Activated CD4-positive, alpha-beta T cell treated with anti-CD3 and anti-CD28 coated beads for 1 hour (primary cell): ENCODE measurements around the gene MGAT5.
"Not testable (repeated sequence)": the region's sequence is repeated elsewhere in the genome, so short reads cannot be mapped to it uniquely, and the experiment has no call there.

Experiments used
- DNase-seq: peaks from one replicate; pipeline ENCODE4 v3.0.0-alpha.2; 2020

The MGAT5 gene

DNA sequence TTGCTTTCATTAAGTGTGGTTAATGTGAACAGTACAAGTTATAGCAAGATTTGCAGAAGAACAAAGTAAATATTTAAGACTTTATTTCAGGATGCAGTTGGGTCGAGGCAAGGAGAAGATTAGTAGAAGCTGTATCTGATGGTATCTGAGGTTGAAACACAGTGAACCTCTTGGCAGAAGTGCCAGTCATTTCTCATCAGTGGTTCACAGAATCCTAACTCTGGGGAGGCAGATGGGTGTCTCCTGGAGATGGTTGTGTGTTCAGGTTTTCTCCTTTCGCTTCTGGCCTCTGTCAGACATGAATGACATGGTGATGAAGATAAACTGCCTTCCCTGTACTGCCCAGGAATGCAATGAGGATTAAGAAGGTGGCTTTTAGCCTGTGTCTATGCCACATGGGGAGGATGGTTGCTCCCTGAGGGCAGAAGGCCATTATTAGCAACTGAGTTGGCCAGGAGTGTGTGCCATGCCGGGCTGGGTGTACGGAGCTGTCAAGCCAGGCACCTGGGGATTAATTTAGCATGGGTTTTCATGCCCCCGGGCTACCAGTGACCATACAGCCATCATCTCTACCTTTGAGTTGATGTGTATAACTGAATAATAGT is 28.0 kb downstream of the MGAT5 start:
- no peak for DNase-seq

DNA sequence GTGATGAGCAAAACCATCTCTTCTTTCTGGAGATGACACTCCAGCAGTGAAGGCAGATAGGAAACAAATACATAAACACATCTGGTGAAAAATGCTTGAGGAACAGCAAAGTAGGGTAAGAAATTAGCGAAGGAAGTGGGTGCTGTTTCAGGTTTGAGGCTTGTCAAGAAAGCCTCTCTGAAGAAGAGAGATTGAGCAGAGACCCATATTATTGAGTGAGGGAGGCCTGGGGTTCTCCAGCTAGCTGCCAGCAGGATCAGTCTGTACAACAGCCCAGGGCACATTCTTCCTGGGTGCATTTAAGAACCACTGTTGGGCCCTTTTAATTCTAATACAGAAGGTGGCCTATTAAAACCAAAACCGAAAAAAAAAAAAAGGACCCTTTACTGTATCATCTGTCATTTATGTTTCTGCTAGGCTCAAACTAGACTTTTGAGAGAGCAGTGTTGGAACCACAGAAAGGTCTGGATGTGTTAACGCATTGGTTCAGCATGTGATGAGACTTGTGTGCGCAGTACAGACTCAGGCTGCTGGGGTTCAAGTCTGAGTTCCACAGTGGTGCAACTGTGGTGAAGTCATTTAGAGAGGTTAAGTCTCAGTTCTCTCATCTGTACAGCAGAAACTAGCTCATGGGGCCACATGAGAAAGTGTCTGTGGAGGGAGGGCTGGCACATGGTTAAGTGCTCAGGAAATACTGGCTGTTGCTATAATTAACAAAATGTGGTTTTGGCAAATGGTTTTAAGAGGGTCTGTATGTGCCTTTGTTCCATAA is 28.9 kb downstream of the MGAT5 start:
- DNase-seq: no peak

DNA sequence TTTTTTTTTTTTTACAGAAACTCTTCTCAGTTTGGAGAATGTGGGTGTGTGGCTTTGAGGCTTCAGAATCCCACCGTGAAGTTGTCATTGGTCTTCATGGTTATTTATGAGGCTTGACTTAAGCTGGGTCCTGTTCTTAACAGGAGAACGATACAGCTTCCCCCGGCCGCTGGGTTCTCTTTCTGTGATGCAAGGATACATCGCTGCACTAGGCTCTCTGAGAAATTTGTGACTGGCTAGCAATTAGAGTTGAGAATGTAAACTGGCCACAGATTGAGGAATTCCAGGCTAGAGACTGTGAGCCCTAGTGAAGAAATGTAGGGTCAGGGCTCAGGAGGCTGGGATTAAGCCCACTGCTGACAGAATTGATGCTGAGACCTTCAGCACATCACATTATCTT is 29.8 kb downstream of the MGAT5 start:
- no peak for DNase-seq

DNA sequence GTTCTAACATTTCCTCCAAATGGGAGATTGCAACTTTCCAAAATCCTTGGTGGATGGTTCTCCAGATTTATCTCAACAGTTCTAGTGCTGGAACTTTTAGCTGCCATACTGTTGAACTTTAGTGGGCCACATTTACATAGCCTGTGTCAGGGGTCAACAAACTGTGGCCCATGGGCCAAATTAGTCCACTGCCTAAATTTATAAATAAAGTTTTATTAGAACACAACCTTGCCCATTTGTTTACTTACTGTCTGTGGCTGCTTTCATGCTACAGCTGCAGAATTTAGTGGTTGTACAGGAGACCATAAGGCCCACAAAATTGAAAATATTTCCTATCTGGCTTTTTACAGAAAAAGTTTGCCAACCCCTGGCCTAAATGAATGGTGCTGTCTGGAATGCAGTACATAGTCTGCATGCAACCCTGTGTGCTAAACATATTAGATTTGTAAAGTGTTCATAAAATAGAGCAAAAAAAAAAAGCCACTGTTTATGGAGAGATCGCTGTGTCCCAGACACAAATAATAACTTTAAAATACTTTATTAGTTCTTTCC is 30.3 kb downstream of the MGAT5 start:
- DNase-seq: no peak

DNA sequence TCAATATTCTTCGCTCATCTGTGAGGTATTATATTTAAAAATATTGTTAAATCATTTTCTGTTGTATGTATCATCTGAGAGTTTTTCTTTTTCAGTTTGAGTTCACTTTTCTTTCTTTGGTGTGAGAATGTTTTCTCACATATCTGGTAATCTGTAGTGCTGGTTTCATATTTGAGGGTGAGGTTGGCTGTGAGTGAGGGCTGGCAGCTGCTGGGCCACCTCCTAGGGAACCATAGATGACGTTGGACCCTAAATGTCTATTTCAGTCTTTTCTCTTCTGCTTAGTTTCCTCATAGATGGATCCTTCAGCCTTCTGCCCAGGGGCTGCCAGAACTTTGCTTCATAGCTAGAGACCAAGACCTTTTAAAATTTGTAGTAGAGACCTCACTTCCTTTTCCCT is 33.5 kb downstream of the MGAT5 start:
- DNase-seq: no peak

DNA sequence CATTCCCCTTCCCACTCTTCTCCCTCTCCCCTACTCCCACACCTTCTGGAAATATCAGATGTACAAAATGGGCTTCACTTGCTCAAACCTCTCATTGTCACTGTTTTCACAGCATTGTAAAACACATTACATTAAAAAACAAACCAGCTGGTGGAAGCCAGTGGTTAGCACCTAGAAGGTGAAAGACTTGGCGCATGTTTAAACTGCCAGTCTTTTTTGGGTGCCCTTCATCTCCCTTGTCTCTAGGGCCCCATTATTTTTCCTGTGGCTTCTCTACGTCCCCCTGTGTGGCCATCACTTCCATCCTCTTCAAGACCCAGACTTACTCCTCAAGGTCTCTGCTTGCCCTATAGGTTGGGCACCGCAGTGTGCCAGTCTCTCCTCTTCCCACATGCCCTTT is 34.9 kb downstream of the MGAT5 start:
- DNase-seq: no peak

DNA sequence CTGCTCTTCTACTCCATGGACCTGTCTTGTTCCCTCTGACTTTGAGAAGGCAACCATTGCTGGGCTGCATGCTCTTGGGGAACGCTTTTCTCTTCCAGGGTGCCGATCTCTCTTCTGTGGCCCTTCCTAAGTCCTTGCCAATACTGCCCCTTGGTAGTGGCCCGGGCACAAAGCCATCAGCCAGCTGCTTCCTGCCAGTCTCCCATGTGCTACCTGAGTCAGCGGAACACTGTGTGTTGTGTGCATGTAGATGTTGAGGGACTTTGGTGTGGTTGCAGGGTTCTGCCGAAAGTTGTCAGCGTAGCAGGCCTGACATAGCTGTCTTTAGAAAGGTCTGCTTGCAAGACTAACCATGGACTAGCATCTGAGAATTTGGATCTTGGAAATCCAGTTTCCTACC is 35.4 kb downstream of the MGAT5 start:
- no peak for DNase-seq

DNA sequence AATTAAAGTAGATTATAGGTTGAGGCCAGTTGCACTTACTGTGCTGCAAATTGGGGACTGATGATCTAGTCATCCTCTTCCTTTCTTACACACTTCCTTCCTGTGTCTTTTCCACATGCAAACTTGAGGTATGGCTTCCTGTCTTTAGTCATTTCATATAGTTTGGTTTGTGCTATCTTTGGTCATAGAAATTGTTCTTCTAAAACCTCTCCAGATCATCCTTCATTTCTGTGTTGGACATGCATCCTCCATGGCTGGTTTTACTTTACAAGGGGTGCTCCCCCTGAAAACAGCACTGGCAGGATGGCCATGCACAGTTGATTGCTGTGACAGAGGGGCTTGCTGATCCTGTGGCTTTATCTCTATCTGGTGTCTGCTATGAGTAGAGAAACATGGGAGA is 36.5 kb downstream of the MGAT5 start:
- DNase-seq: no peak

DNA sequence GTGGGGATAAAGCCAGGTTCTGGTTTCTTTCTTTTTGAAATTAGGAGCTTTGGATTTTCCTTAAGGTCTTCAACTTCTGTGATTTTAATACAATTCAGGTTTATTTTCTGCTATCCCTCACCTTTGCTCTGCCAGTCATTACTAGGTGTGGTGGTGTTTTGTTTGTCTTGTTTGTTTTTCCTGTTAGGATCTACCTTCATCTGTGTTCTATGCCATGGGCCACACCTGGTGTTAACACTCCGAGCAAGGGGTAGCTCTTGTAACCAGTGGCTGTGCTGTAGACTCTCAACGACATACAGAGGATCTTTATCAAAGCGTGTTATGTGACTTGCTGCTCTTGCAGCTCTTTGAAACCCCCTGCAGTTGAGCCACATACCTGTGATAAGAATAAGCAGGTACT is 38.6 kb downstream of the MGAT5 start:
- DNase-seq: no peak

DNA sequence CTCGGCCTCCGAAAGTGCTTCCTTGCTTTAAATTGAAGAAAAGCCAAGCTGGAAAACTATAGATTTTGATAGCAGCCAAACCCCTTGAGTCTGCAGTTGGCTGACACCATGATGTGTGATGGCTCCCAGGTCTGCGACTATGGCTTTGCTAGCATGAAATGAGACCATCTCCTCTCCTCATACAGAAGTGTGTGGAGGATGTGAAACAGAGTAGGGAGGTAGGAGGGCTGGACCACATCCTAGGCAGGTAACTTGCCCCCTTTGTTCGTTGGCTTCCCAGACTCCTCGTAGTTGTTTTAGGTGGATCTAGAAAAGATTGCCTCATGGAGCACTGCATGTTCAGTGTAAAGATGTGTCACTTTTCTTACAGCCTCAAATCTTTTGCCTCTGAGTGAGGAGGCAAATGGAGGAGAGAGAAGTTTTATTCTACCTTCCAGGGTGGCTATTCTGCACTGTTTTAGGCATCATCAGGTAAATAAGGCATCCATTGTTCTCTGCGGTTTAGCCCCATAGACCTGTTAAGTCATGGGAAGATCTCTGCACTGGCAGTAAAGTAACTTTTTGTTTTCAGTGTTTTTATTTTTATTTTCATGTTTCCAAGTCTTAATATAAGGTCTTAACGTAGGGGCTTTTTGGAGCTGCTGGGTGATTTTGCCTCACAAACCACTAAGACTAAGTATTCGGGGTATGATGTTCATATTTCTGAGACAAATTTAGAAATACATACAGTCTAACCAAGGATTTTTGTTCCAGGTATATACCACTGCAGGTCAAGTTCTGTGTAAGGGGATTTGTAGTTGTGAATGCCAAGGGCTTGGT is 40.1 kb downstream of the MGAT5 start:
- no peak for DNase-seq

DNA sequence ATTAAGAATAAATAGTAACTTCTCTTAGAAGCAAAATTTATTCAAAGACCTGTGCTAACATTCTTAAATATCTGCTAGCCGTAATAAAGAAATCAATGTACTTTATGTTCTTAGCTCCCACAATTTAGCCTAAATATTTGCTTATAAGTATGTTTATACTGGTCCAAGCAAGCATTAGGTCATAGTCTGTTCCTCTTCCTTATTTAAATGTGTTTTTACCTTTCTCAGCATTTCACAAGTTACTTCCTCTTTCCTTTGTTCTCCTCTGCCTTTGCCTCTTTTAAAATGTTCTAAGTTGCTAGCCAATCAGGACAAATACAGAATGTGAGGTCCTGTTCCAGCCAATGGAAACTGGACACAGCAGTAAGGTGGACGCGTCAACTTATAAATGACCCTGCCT is 40.7 kb downstream of the MGAT5 start:
- not testable (repeated sequence) for DNase-seq

DNA sequence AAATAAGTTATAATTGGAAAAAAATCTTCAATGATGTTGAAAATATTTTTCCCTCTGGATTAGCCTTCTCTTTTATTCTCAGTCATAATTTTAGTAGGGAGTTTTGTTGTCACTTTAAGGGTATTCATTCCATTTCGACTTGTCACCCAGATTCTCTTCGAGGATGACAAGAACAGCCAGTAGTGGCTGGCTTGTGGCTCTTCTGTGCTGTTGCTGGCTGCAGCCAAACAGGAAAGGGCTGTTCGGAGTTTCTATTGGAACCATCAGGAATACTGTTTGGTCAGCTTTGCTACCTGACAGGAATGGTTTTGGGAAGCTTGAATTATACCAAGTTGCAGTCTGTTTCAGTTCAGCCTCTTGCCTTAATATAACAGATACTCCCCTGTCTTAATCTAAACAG is 41.6 kb downstream of the MGAT5 start:
- no peak for DNase-seq

DNA sequence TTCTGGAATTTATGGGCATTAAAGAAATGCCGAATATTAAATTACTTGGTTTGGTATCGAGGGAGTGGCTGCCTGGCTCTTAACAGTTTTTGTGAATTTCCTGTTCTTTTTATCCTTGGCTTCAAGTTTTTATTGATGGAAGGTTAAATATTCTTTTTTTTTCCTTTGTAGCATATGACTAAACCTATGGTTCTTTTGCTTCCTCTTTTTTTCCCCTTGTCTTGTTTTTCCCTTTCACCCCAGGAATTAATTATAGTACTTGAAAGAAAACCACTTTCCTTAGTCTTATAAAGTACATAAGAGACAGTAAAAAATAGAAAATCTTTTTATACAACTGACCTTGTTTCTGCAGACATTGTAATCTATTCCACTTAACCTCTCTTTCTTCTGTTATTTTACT is 42.4 kb downstream of the MGAT5 start:
- no peak for DNase-seq

DNA sequence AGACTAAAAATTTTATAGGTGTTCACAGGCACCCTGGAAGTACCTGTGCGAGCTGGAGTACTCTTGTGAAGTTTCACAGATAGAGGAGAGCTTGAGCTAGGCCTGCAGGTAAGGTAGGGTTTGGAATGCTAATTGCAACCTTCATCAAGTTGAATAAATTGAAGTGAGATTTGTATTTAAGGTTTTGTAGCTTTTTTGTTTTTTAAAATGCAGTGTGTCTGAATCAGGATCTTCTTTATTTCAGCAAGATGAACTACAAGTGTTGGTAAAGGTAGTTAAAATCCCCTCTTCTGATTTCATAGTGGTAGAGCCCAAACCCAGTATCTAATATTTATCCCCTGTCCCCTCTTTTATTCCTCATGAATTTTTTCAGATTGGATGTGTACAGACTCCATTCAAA is 45.5 kb downstream of the MGAT5 start:
- DNase-seq: no peak

DNA sequence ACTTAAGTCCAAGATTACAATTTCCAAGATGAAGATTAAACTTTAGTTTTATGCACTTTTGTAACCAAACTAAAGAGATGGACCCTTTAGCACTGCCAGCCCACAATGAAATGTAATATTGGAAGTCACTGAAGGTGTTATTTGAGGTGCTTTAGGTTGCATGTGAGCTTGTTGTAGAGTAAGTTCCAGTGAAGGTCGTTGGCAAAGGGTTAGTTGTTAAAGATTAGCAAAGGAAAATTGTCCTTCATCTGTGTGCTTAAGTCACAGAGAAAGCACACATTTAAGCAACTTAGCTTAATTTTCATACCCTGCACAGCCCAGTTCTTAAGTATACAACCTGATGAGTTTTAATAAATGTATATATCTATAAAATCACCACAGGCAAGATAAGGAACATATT is 46.7 kb downstream of the MGAT5 start:
- no peak for DNase-seq

DNA sequence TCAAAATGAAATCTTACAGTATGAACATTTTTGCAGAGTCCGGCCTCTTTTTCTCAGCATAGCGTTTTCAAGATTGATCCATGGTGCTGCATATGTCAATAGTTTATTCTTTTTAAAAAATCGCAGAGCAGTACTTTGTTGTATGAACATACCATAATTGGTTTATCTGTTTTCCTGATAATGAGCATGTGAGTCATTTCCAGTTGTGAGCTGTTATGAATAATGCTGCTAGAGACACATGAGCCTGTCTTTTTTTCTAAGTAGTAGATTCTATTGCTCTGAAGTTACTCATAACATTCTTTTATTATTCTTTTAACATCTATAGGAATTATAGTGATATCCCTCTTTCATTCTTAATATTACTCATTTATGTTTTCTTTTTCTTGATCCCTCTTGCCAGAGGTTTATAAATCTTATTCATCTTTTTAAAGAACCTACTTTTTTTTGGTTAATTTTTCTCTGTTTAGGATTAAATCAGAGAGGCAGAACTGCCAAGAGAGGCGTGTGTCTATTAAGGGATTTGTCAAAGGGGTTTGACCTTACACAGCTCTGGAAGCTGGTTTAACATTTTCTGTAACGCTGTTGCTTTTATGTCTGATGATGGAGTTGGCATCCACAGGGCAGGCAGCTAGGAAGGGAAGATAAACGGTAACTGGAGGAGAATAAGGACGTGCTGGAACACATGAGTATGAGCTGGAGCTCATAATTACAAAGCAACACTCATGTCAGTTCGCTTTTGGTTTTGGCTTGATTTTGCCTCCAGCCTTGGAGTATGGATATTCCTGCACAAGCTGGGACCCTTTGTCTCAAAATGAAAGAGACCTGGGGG is 47.4 kb downstream of the MGAT5 start:
- DNase-seq: no peak

DNA sequence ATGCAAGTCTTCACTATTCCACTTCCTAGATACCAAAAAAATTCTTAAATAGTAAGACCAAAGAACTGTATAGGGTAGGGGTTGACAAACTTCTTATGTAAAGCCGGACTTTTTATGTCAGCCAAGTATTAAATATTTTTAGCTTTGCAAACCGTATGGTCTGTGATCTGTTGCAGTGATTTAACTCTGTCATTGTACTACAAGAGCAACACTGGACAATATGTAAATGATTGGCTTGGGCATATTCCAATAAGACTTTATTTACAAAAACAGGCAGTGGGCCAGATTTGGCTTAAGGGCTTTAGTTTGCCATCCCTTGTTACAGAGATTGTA is 48.0 kb downstream of the MGAT5 start:
- DNase-seq: no peak

DNA sequence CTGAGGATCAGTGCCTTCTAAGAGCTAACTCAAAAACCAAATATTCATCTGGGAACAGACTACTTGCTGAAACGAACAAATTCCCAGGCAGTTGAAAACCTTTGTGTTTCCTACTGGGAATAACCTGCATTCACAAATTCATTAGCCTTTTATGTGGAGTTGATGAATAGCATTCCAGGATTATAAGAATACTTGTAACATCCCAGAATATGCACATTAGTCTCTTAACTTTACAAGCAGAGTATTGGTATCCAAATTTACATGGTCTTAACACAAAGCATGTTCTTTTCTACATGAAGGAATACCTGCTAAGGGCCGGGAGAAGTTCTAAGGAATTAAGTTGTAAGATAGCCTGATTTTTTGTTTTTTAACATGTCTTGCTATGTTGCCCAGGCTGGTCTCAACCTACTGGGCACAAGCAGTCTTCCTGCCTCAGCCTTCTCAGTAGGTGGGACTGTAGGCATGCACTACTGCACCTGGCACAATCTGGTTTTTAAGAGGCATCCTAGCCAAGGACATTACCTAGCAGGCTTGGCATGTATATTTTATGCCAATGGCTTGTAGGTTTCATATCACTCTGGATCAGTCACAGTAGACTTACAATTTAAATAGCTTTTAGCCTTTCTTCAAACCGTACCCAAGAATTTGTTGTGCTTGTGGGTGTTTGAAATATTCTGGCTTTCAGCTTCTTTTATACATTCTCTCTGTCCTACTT is 50.7 kb downstream of the MGAT5 start:
- no peak for DNase-seq

DNA sequence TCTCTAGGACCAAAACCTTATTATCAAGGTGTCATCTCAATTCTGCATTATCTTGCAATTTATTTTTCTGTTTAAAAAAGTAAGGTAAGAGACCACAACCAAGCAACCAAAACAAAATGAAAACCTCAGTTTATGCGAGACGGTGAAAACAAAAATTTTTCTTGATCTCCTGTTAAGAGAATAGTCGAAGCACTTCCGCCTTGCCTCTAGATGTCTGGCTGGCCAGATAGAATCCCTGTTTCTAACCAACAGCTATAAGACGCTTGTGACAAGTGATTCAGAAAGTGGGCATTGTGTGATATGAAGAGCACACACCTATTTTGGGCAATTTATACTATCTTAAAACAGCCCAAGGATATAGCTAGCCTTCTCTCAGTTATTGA is 51.2 kb downstream of the MGAT5 start:
- DNase-seq: no peak

DNA sequence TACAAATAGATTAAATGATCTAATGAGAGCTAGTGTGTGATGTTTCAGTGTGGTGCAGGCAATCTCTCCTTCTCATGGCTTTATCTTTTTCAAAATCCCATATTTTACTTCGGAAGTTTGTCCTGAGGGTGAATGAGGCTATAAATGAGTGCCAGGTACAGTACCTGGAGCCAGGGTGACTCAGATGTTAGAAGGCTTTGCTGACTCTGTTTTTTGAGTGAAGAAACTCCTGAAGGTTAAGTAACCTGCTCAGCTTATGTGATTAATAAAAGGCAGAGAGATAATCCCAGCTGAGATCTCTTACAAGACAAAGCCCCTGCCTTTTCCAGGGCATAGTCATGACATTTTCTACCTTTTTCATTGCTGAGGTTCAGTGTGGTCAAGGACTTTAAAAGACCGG is 52.6 kb downstream of the MGAT5 start:
- no peak for DNase-seq

DNA sequence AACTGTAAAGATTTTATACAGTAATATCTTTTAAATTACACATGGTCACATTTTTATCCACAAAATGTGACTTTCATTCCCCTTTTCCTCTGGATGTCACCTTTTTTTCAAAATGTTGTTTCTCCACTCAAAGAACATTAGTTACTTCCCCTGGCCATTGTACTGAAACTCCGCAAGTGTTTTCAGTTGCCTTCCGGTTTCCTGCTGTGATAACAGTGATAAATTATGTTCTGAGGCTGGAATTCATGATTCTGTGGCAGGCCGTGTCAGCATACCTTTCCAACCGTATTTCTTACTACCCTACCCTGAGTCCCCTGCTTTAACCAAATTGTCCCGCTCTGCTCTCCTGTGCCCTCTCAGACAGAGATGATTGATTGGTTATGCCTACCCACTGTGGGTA is 53.5 kb downstream of the MGAT5 start:
- no peak for DNase-seq
